ENCODE results near the gene CRYBG3.

The CRYBG3 gene

GRCh38 chr3:97971679-97972567, 150.1 kb downstream of the CRYBG3 start, which contains the start of gene RIOX2:
TSS of gene RIOX2 (minus strand) at chr3:97972431. CDS start at chr3:97967593, 4,838 bp downstream.
- no peak for DNase-seq (ENCODE audit: low read depth)

GRCh38 chr3:97972976-97973375, 151.2 kb downstream of the CRYBG3 start:
- no peak for DNase-seq (ENCODE audit: low read depth)

- no peak for DNase-seq (ENCODE audit: low read depth)
Observed at GRCh38 chr3:97974996-97975395, 153.2 kb downstream of the CRYBG3 start.

- no peak for DNase-seq (ENCODE audit: low read depth)
Observed at GRCh38 chr3:97975466-97975865, 153.7 kb downstream of the CRYBG3 start.

- no peak for DNase-seq (ENCODE audit: low read depth)
Observed at GRCh38 chr3:97979610-97980009, 157.8 kb downstream of the CRYBG3 start.

GRCh38 chr3:97981886-97982285, 160.1 kb downstream of the CRYBG3 start:
- DNase-seq (ENCODE audit: low read depth): no peak

GRCh38 chr3:97983933-97984491, 162.2 kb downstream of the CRYBG3 start:
- no peak for DNase-seq (ENCODE audit: low read depth)

GRCh38 chr3:97987306-97987705, 165.5 kb downstream of the CRYBG3 start:
- no peak for DNase-seq (ENCODE audit: low read depth)

- no peak for DNase-seq (ENCODE audit: low read depth)
Observed at GRCh38 chr3:97988784-97989568, 167.2 kb downstream of the CRYBG3 start.

- DNase-seq (ENCODE audit: low read depth): no peak
Observed at GRCh38 chr3:97990624-97991292, 168.9 kb downstream of the CRYBG3 start.

- DNase-seq (ENCODE audit: low read depth): no peak
Observed at GRCh38 chr3:97991293-97991682, 169.5 kb downstream of the CRYBG3 start.

- no peak for DNase-seq (ENCODE audit: low read depth)
Observed at GRCh38 chr3:97992547-97993173, 170.8 kb downstream of the CRYBG3 start.

GRCh38 chr3:97993526-97993925, 171.7 kb downstream of the CRYBG3 start:
- DNase-seq (ENCODE audit: low read depth): no peak

GRCh38 chr3:97994328-97994945, 172.6 kb downstream of the CRYBG3 start:
- DNase-seq (ENCODE audit: low read depth): no peak

All from fibroblast of the conjunctiva (primary cell).